GM23338 (cell line): ENCODE results near the gene TRIM56. TPM values are rescaled to one million over a fixed set of nuclear protein-coding genes. Genes with fewer than 3 reads are reported as not detected.

Experiments
- ATAC-seq: fragments of 200-7000 bp; cut with Tn5 transposase; 3 replicates; pipeline ENCODE4 v1.9.1; 2020
- DNase-seq: peaks from one replicate; pipeline ENCODE4 v3.0.0-alpha.2; 2015; ENCODE audit warnings: low spot score
- H2AFZ ChIP-seq: fragments of 200-600 bp; sonication (generic); 2 replicates; pipeline ENCODE4 v1.8.0; 2016; ENCODE audit warnings: antibody characterized with exemption, mild to moderate bottlenecking, moderate library complexity
- H3F3A ChIP-seq: fragments of 200-600 bp; sonication (generic); replicated peaks from 2 replicates; pipeline ENCODE4 v1.8.0; 2017; ENCODE audit warnings: antibody characterized with exemption, mixed run types, low read depth
- H3K27ac ChIP-seq: fragments of 200-600 bp; sonication (generic); 2 replicates; pipeline ENCODE4 v1.6.1; 2016; ENCODE audit warnings: low read depth
- H3K27me3 ChIP-seq: fragments of 200-600 bp; sonication (generic); 2 replicates; pipeline ENCODE4 v1.8.0; 2016; ENCODE audit warnings: mild to moderate bottlenecking, mixed run types, moderate library complexity; ENCODE audit not compliant: insufficient read depth
- H3K36me3 ChIP-seq: fragments of 200-600 bp; sonication (generic); 2 replicates; pipeline ENCODE4 v1.8.0; 2016; ENCODE audit warnings: mild to moderate bottlenecking; ENCODE audit not compliant: insufficient read depth
- H3K4me1 ChIP-seq: fragments of 200-600 bp; sonication (generic); 2 replicates; pipeline ENCODE4 v1.8.0; 2016; ENCODE audit warnings: mild to moderate bottlenecking, moderate library complexity; ENCODE audit not compliant: insufficient read depth
- H3K4me2 ChIP-seq: fragments of 200-600 bp; sonication (generic); 2 replicates; pipeline ENCODE4 v1.7.1; 2017; ENCODE audit warnings: mixed run types
- H3K4me3 ChIP-seq: fragments of 200-600 bp; sonication (generic); 2 replicates; pipeline ENCODE4 v1.6.1; 2016; ENCODE audit warnings: mixed run types
- H3K79me2 ChIP-seq: fragments of 200-600 bp; sonication (generic); replicated peaks from 2 replicates; pipeline ENCODE4 v1.8.0; 2017; ENCODE audit warnings: mild to moderate bottlenecking; ENCODE audit not compliant: insufficient read depth
- H3K9me2 ChIP-seq: fragments of 200-600 bp; sonication (generic); 2 replicates; pipeline ENCODE4 v1.8.0; 2017; ENCODE audit not compliant: insufficient read depth
- H4K20me1 ChIP-seq: fragments of 200-600 bp; sonication (generic); replicated peaks from 2 replicates; pipeline ENCODE4 v1.8.0; 2017; ENCODE audit warnings: mild to moderate bottlenecking; ENCODE audit not compliant: insufficient read depth
- H3K27ac Mint-ChIP-seq: 2 replicates; pipeline ENCODE4 v1.8.0; 2020; ENCODE audit warnings: inconsistent platforms, mild to moderate bottlenecking, moderate library complexity, mixed read lengths
- H3K27me3 Mint-ChIP-seq: 3 replicates; pipeline ENCODE4 v1.8.0; 2022; ENCODE audit warnings: low read depth, mild to moderate bottlenecking, moderate library complexity, mixed read lengths, inconsistent platforms; ENCODE audit not compliant: insufficient read depth, poor library complexity
- H3K36me3 Mint-ChIP-seq: 3 replicates; pipeline ENCODE4 v1.8.0; 2021; ENCODE audit warnings: low read depth, mild to moderate bottlenecking, inconsistent platforms, moderate library complexity, mixed read lengths
- H3K4me1 Mint-ChIP-seq: 3 replicates; pipeline ENCODE4 v1.8.0; 2020; ENCODE audit warnings: mild to moderate bottlenecking, inconsistent platforms, mixed read lengths
- H3K4me3 Mint-ChIP-seq: 3 replicates; pipeline ENCODE4 v1.8.0; 2021; ENCODE audit warnings: moderate library complexity, mild to moderate bottlenecking, inconsistent platforms, mixed read lengths
- H3K9me3 Mint-ChIP-seq: 3 replicates; pipeline ENCODE4 v1.8.0; 2020; ENCODE audit warnings: moderate library complexity, mild to moderate bottlenecking, inconsistent platforms, mixed read lengths
- CREB1 ChIP-seq: fragments of 250-450 bp; sonication (Bioruptor Pico); IDR thresholded peaks from 2 replicates; pipeline ENCODE4 v1.5.0; 2020; ENCODE audit warnings: low read depth, mild to moderate bottlenecking, moderate library complexity
- EZH2 ChIP-seq: fragments of 200-600 bp; sonication (generic); IDR thresholded peaks from one replicate; pipeline ENCODE4 v1.8.0; 2017; ENCODE audit warnings: antibody characterized with exemption, mild to moderate bottlenecking, low read depth; ENCODE audit not compliant: unreplicated experiment
- EZH2phosphoT487 ChIP-seq: fragments of 200-600 bp; sonication (generic); IDR thresholded peaks from one replicate; pipeline ENCODE4 v1.8.1; 2018; ENCODE audit warnings: antibody characterized with exemption; ENCODE audit not compliant: unreplicated experiment
- JUNB ChIP-seq: IDR thresholded peaks from one replicate; pipeline ENCODE4 v1.6.1; 2016; ENCODE audit warnings: antibody characterized with exemption; ENCODE audit not compliant: unreplicated experiment
- POLR2AphosphoS5 ChIP-seq: IDR thresholded peaks from 2 replicates; pipeline ENCODE4 v1.6.1; 2016; ENCODE audit warnings: antibody characterized with exemption, low read depth
- ZNF114 ChIP-seq: fragments of 250-450 bp; sonication (Bioruptor Pico); IDR thresholded peaks from 2 replicates; pipeline ENCODE4 v1.5.0; 2020; ENCODE audit warnings: mild to moderate bottlenecking, moderate library complexity
- ZNF331 ChIP-seq: fragments of 250-450 bp; sonication (Bioruptor Pico); IDR thresholded peaks from 2 replicates; pipeline ENCODE4 v1.5.0; 2020; ENCODE audit warnings: low read depth, mild to moderate bottlenecking, moderate library complexity
- polyA plus RNA-seq: library from polyadenylated mRNA; unstranded; fragments of >200 nt; fragmentation: Nextera tagmentation; extraction: Ambion mirVana; gene quantifications from 2 replicates; pipeline ENCODE4 v1.2.1, GENCODE V29; 2016
- total RNA-seq: library from RNA; depleted of rRNA; stranded (reverse); fragments of >200 nt; shearing (Covaris generic); gene quantifications from 2 replicates; pipeline ENCODE4 v1.2.3, GENCODE V29; 2014
- TF ChIP-seq, protein P1 (sequence below), 2 experiments: fragments of 200-600 bp in 1 of 2; sonication (generic) in 1 of 2; conservative IDR thresholded peaks; 2 replicates each; pipeline versions ENCODE4 v1.5.1 to v1.6.1; 2016 to 2017; ENCODE audit warnings: antibody characterized with exemption in 2 of 2, low read depth in 2 of 2, mild to moderate bottlenecking in 2 of 2, moderate library complexity in 1 of 2
- TF ChIP-seq, protein P2 (sequence below): IDR thresholded peaks from one replicate; pipeline ENCODE4 v1.6.1; 2018; ENCODE audit warnings: antibody characterized with exemption; ENCODE audit not compliant: unreplicated experiment

Gene TRIM56
- total and polyA plus RNA-seq, 2 experiments from 2014 or later: 10.0 to 15.7 TPM

- TF ChIP-seq ZNF331 (CRISPR knock-in tag): no peak
- TF ChIP-seq EZH2: no peak
- TF ChIP-seq, protein P1, sequence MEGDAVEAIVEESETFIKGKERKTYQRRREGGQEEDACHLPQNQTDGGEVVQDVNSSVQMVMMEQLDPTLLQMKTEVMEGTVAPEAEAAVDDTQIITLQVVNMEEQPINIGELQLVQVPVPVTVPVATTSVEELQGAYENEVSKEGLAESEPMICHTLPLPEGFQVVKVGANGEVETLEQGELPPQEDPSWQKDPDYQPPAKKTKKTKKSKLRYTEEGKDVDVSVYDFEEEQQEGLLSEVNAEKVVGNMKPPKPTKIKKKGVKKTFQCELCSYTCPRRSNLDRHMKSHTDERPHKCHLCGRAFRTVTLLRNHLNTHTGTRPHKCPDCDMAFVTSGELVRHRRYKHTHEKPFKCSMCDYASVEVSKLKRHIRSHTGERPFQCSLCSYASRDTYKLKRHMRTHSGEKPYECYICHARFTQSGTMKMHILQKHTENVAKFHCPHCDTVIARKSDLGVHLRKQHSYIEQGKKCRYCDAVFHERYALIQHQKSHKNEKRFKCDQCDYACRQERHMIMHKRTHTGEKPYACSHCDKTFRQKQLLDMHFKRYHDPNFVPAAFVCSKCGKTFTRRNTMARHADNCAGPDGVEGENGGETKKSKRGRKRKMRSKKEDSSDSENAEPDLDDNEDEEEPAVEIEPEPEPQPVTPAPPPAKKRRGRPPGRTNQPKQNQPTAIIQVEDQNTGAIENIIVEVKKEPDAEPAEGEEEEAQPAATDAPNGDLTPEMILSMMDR (conservative IDR thresholded peaks at IDR 0.05; ENCODE audit: low read depth in 2 of 2): no peak
- TF ChIP-seq CREB1 (CRISPR knock-in tag): no peak
- no peak for TF ChIP-seq ZNF114 (CRISPR knock-in tag)
- TF ChIP-seq, protein P2, sequence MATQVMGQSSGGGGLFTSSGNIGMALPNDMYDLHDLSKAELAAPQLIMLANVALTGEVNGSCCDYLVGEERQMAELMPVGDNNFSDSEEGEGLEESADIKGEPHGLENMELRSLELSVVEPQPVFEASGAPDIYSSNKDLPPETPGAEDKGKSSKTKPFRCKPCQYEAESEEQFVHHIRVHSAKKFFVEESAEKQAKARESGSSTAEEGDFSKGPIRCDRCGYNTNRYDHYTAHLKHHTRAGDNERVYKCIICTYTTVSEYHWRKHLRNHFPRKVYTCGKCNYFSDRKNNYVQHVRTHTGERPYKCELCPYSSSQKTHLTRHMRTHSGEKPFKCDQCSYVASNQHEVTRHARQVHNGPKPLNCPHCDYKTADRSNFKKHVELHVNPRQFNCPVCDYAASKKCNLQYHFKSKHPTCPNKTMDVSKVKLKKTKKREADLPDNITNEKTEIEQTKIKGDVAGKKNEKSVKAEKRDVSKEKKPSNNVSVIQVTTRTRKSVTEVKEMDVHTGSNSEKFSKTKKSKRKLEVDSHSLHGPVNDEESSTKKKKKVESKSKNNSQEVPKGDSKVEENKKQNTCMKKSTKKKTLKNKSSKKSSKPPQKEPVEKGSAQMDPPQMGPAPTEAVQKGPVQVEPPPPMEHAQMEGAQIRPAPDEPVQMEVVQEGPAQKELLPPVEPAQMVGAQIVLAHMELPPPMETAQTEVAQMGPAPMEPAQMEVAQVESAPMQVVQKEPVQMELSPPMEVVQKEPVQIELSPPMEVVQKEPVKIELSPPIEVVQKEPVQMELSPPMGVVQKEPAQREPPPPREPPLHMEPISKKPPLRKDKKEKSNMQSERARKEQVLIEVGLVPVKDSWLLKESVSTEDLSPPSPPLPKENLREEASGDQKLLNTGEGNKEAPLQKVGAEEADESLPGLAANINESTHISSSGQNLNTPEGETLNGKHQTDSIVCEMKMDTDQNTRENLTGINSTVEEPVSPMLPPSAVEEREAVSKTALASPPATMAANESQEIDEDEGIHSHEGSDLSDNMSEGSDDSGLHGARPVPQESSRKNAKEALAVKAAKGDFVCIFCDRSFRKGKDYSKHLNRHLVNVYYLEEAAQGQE: no peak
- no peak for TF ChIP-seq JUNB
- TF ChIP-seq POLR2AphosphoS5: no peak
Observed at GRCh38 chr7:101124376-101125056, 39.2 kb downstream of the TRIM56 start (continued).

GRCh38 chr7:101125989-101126650, 40.8 kb downstream of the TRIM56 start:
- no peaks in the 10 kb centered on the region for H4K20me1 ChIP-seq
- H3K36me3 ChIP-seq: no peaks in the 10 kb centered on the region
- Mint-ChIP-seq H3K9me3 (peaks cover 8% of the 10 kb centered on the region), H3K27ac (no peak overlapping the region), H3K27me3 (peaks cover 25% of the 10 kb centered on the region), H3K36me3 (peaks cover 10% of the 10 kb centered on the region; the same call in 1 of the 3 replicates), H3K4me3 (no peak overlapping the region), H3K4me1 (peaks cover 32% of the 10 kb centered on the region)
- H2AFZ ChIP-seq: peak overlapping the region; percentile 93
- H3K79me2 ChIP-seq: no peaks in the 10 kb centered on the region
- no peak overlapping the region for H3K27ac ChIP-seq
- ATAC-seq (no peak; the same call in 2 of the 3 replicates), DNase-seq (no peak)
- 0 out of 2 replicates have a peak, but pooled peaks cover 6% of the 10 kb centered on the region for H3F3A ChIP-seq
- no peaks in the 10 kb centered on the region for H3K27me3 ChIP-seq
- H3K4me3 ChIP-seq: peak overlapping the region; percentile 37; the same call in 1 of the 2 replicates
- peak overlapping the region; percentile 65 for H3K4me2 ChIP-seq
- peaks cover 38% of the 10 kb centered on the region; the same call in 1 of the 2 replicates for H3K4me1 ChIP-seq
- H3K9me2 ChIP-seq: no peaks in the 10 kb centered on the region
- TF ChIP-seq POLR2AphosphoS5: no peak
- TF ChIP-seq, protein P1 (conservative IDR thresholded peaks at IDR 0.05; ENCODE audit: low read depth in 2 of 2): no peak
- no peak for TF ChIP-seq EZH2phosphoT487
